Activated naive CD4-positive, alpha-beta T cell treated with anti-CD3 and anti-CD28 coated beads, Interleukin-2, amount 50 U/mL, for 24 hours (primary cell): ENCODE data around the gene SVEP1.
"Not testable (repeated sequence)": the region's sequence is repeated elsewhere in the genome, so short reads cannot be mapped to it uniquely, and the experiment has no call there.

ENCODE experiments used
- H3K27ac Mint-ChIP-seq: one replicate; pipeline ENCODE4 v1.8.0; 2021; ENCODE audit warnings: mild to moderate bottlenecking, mixed read lengths
- H3K27me3 Mint-ChIP-seq: one replicate; pipeline ENCODE4 v1.8.0; 2021; ENCODE audit warnings: mixed read lengths
- H3K36me3 Mint-ChIP-seq: one replicate; pipeline ENCODE4 v1.8.0; 2021; ENCODE audit warnings: mixed read lengths
- H3K4me1 Mint-ChIP-seq: one replicate; pipeline ENCODE4 v1.8.0; 2021; ENCODE audit warnings: mixed read lengths
- H3K4me3 Mint-ChIP-seq: one replicate; pipeline ENCODE4 v1.8.0; 2021; ENCODE audit warnings: mild to moderate bottlenecking, mixed read lengths
- H3K9me3 Mint-ChIP-seq: one replicate; pipeline ENCODE4 v1.8.0; 2021; ENCODE audit warnings: mixed read lengths

Gene SVEP1

DNA sequence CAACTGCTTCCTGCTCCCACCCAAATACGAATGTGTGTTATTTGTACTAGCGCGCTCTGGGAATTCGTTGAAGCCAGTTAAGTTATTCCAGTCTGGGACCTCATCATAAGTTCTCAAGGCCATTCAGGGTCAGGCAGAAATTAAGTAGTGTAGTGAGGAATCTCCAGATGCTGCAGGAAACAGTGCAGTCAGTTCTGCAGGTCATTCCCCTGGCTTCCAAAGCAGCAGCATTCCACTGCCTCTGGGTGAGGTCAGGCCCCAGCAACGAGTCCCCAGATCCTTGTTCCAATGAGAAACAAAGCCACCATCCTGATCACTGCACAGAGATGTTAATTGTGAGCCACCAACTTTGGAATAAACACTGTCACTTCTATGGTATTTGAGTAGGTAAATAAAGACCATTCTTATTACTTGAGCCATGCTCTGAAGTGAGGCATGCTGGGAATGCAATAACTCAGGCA lies 33.1 kb downstream of the SVEP1 start:
- no peak overlapping the region for H3K27ac Mint-ChIP-seq
- H3K9me3 Mint-ChIP-seq: no peaks in the 10 kb centered on the region
- H3K36me3 Mint-ChIP-seq: no peaks in the 10 kb centered on the region
- no peaks in the 10 kb centered on the region for H3K4me1 Mint-ChIP-seq
- no peaks in the 10 kb centered on the region for H3K27me3 Mint-ChIP-seq
- H3K4me3 Mint-ChIP-seq: no peak overlapping the region

DNA sequence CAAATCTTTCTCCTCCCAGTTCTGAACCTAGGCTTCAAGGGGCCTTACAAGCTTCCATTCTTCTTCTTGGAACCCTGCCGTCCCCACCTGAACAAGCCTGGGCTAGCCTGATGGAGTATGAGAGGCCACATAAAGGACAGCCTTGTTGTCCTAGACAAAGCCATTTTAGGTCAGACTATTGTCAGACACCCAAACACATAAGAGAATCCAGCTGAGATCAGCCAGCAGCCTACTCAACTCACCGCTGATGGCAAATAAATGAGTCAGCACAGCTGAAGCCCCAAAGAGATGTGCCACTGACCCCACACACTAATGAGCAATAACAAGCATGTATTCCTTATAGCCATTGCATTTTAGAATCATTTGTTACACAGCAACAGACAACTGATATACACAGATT lies 33.8 kb downstream of the SVEP1 start:
- Mint-ChIP-seq H3K4me1 (no peaks in the 10 kb centered on the region), H3K27ac (no peak overlapping the region), H3K4me3 (no peak overlapping the region), H3K36me3 (no peaks in the 10 kb centered on the region), H3K27me3 (no peaks in the 10 kb centered on the region), H3K9me3 (no peaks in the 10 kb centered on the region)

DNA sequence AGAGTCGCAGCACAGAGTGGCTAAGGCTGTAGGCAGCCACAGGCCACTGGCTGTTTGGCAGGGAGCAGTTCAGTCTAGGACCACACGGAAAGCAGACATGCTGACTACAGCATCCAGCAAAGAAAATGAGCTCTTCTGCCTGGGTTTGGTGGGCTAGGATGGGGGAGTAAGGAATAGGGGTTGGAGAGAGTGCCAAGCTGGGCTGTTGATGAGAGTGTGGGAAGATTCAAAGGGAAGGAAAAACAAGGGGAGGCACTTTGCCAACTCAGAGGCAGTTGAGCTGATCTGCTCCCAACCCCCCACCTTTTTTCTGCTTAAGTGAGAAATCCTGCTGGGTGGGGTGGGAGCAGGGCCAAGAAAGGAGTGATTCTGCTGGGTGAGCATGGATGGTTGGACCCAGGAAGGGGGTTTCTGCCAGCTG lies 35.9 kb downstream of the SVEP1 start:
- Mint-ChIP-seq H3K4me1 (no peaks in the 10 kb centered on the region), H3K27ac (no peak overlapping the region), H3K9me3 (no peaks in the 10 kb centered on the region), H3K4me3 (no peak overlapping the region), H3K27me3 (no peaks in the 10 kb centered on the region), H3K36me3 (no peaks in the 10 kb centered on the region)

DNA sequence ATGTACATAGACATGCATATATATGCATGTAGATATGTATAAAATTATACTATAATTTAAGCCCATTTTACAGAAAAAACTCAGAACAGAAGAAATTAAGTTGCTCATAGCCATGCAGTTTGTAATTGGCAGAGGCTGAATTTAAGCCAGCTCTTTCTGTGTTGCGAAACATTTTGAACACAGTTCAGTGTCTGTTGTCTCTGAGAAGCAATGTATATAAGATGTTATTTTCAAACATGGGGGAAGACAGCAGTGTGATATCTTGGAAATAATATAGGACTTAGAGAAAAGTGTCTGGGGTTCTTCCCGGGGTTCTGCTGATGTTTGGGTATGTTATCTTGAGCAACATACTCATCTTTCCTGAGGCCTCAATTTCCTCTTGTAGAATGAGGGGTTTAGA lies 37.6 kb downstream of the SVEP1 start:
- Mint-ChIP-seq H3K4me3 (no peak overlapping the region), H3K27ac (no peak overlapping the region), H3K36me3 (no peaks in the 10 kb centered on the region), H3K4me1 (no peaks in the 10 kb centered on the region), H3K9me3 (no peaks in the 10 kb centered on the region), H3K27me3 (no peaks in the 10 kb centered on the region)

DNA sequence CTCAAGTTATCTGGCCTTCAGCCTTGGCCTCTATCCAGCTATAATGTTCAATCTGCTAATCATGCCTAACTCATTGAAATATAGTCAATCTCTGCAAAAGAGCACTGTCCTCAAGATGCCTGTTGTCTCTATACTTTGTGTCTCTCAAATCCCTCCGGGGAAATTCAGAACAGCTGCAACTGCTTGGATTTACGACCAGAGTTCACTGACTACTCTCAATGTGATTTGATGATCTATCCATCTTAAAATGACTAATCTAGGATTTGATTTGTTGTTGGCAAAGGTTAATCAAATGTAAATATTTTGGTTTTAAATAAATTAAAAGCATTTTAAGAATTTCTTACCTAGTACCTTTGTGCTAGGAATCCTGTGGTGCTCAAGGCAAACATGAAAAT lies 40.9 kb downstream of the SVEP1 start:
- Mint-ChIP-seq H3K27me3 (no peaks in the 10 kb centered on the region), H3K4me3 (no peak overlapping the region), H3K4me1 (no peaks in the 10 kb centered on the region), H3K27ac (no peak overlapping the region), H3K36me3 (no peaks in the 10 kb centered on the region), H3K9me3 (no peaks in the 10 kb centered on the region)

DNA sequence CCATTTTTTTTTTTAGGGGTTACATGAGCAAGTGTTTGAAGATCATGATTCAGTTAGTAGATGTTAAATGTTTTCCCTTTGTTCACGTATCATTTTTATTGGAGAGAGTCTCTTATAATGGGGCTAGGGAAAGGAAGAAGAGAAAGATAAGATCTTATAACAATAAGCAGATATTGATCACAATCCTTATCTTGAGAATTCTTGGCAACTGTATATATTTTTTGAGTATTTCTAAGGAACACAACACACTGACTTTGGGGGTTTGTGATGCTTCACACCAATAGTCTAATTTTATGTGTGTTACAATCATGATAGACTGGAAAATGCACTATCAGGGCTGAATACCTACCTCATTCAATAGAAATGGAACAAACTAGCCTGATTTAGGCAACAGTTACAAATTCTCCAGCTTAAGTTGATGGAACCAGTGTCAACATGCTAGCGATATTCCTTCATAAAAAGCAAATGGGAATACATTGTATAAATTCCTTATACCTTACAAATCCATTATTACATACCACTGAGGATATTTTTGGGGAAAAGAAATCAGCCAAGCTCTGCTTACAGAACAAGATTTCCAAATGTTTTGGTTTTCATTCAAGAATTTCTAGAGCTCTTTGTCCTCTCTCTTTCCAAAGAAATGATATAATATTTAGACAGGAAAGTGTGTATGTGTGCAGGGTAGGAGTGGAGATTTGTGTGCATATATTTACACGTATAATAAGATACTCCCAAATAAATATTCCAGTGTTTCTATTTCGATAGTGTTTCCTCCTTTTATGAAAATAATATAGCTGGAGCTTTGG lies 41.5 kb downstream of the SVEP1 start:
- Mint-ChIP-seq H3K4me1 (no peaks in the 10 kb centered on the region), H3K9me3 (no peaks in the 10 kb centered on the region), H3K27me3 (no peaks in the 10 kb centered on the region), H3K27ac (no peak overlapping the region), H3K4me3 (no peak overlapping the region), H3K36me3 (no peaks in the 10 kb centered on the region)

DNA sequence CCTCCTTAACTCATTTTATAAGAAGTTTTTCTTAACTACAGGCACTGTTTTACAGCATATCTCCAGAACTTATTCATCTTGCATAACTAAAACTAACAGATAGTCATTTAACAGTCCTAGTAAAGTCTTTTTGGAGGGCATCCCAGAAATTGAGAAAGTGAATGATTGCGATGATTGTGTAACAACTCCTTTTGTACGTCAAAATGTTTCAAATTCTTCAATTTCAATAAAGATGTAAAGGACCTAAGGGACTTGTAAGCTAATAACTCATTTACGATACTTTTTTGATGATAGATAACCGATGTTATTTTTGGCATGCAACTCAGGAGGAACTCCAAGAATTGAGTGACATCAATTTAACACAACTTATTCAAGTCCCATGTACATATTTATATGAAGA lies 42.7 kb downstream of the SVEP1 start:
- no peaks in the 10 kb centered on the region for H3K27me3 Mint-ChIP-seq
- H3K4me1 Mint-ChIP-seq: no peaks in the 10 kb centered on the region
- H3K27ac Mint-ChIP-seq: no peak overlapping the region
- H3K36me3 Mint-ChIP-seq: no peaks in the 10 kb centered on the region
- no peaks in the 10 kb centered on the region for H3K9me3 Mint-ChIP-seq
- no peak overlapping the region for H3K4me3 Mint-ChIP-seq

DNA sequence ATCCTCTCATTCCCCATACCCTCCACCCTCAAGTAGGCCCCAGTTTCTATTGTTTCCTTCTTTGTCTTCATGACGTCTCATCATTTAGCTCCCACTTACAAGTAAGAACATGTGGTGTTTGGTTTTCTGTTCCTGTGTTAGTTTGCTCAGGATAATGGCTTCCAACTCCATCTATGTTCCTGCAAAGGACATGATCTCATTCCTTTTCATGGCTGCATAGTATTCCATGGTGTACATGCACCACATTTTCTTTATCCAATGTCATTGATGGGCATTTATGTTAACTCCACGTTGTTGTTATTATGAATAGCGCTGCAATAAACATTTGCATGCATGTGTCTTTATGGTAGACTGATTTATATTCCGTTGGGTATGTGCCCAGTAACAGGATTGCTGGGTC lies 45.4 kb downstream of the SVEP1 start:
- H3K27me3 Mint-ChIP-seq, H3K4me3 Mint-ChIP-seq, H3K27ac Mint-ChIP-seq, H3K4me1 Mint-ChIP-seq, H3K9me3 Mint-ChIP-seq, H3K36me3 Mint-ChIP-seq: not testable (repeated sequence)

DNA sequence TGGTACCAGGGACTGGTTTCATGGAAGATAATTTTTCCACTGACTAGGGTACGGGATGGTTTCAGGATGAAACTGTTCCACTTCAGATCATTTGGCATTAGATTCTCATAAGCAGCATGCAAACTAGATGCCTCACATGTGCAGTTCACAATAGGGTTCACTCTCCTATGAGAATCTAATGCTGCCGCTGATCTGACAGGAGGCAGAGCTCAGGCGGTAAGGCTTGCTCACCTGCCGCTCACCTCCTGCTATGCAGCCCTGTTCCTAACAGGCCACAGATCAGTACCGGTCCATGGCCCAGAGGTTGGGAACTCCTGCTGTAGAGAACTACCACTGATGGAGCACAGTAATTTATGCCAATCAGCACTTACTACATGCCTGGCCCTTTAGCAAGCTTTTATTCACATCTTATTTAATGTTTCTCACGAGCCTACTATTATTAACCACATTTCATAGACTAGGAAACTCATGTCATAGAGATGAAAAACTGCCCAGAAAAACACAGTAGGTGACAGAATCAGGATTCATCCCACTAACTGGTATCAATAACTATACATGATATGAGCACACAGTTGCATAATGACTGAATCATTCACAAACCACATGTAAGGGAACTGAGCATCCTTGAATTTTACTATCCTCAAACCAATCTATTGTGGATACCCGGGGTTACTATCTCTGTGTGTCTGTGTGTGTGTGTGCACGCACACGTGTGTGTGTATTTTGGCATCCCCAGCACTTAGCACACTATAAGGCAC lies 46.5 kb downstream of the SVEP1 start:
- Mint-ChIP-seq H3K27ac (no peak overlapping the region), H3K9me3 (peaks cover 10% of the 10 kb centered on the region), H3K4me1 (no peaks in the 10 kb centered on the region), H3K36me3 (no peaks in the 10 kb centered on the region), H3K4me3 (no peak overlapping the region), H3K27me3 (no peaks in the 10 kb centered on the region)

DNA sequence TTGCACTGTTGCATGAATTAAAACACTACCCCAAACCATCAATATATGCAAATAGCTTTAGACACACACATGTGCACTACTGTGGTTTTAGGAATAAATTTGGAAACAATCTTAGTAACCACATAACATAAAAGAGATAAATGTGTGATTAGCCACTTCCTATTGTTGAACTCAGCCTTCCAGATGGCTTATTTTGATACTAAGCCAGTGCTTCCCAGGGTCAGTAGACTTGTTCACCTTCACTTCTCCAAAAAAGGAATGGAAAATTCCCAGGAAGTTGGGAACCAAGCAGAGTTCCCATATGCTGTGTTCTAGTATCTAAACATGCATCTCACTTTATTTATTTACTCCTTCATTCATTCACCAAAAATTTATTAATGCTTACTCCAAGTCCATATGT lies 47.8 kb downstream of the SVEP1 start:
- H3K36me3 Mint-ChIP-seq: no peaks in the 10 kb centered on the region
- H3K4me1 Mint-ChIP-seq: no peaks in the 10 kb centered on the region
- H3K4me3 Mint-ChIP-seq: no peak overlapping the region
- no peak overlapping the region for H3K27ac Mint-ChIP-seq
- peaks cover 10% of the 10 kb centered on the region for H3K9me3 Mint-ChIP-seq
- H3K27me3 Mint-ChIP-seq: no peaks in the 10 kb centered on the region

DNA sequence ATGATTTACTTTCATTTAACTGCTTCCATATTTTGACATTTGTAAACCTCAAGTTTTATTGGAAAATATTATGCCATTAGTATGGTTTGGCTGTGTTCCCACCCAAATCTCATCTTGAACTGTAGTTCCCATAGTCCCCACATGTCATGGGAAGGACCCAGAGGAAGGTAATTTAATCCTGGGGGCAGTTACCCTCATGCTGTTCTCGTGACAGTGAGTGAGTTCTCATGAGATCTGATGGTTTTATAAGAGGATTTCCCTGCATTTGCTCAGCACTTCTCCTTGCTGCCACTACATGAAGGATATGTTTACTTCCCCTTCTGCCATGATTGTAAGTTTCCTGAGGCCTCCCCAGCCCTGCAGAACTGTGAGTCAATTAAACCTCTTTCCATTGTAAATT lies 48.3 kb downstream of the SVEP1 start:
- H3K9me3 Mint-ChIP-seq: peaks cover 10% of the 10 kb centered on the region

DNA sequence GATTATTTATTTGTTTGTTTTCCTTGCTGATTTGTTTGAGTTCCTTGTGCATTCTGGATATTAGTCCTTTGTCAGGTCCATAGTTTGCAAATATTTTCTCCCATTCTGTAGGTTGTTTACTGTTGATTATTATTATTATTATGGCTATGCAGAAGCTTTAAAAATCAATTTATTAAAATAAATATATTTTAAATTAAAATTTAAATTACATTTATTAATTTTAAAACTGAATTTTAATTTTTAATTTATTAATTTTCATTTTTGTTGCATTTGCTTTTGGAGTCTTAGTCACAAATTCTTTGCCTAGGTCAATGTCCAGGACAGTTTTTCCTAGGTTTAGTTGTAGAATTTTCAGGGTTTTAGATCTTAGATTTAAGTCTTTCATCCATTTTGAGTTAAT lies 50.9 kb downstream of the SVEP1 start:
- Mint-ChIP-seq H3K4me3 (no peak overlapping the region), H3K36me3 (no peaks in the 10 kb centered on the region), H3K4me1 (no peaks in the 10 kb centered on the region), H3K27ac (no peak overlapping the region), H3K9me3 (peaks cover 10% of the 10 kb centered on the region), H3K27me3 (no peaks in the 10 kb centered on the region)

More for the DNA sequence above, 48.3 kb downstream of the SVEP1 start:
- not testable (repeated sequence) for H3K36me3 Mint-ChIP-seq, H3K27ac Mint-ChIP-seq, H3K27me3 Mint-ChIP-seq, H3K4me1 Mint-ChIP-seq, H3K4me3 Mint-ChIP-seq

DNA sequence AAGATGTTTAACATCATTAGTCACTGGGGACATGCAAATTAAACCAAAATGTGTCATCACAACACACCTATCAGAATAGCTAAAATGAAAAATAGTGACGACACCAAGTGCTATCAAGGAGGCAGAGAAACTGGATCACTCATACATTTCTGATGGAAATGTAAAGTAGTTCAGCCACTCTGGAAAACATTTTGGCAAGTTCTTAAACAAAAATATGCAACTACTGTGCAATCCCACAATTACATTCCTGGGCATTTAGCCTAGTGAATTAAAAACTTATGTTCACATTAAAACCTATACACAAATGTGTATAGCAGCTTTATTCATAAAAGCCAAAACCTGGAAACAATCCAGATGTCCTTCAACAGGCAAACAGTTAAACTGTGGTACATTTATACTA lies 53.1 kb downstream of the SVEP1 start:
- H3K4me3 Mint-ChIP-seq: no peak overlapping the region
- H3K36me3 Mint-ChIP-seq: no peaks in the 10 kb centered on the region
- H3K4me1 Mint-ChIP-seq: no peaks in the 10 kb centered on the region
- no peak overlapping the region for H3K27ac Mint-ChIP-seq
- peaks cover 10% of the 10 kb centered on the region for H3K9me3 Mint-ChIP-seq
- no peaks in the 10 kb centered on the region for H3K27me3 Mint-ChIP-seq

DNA sequence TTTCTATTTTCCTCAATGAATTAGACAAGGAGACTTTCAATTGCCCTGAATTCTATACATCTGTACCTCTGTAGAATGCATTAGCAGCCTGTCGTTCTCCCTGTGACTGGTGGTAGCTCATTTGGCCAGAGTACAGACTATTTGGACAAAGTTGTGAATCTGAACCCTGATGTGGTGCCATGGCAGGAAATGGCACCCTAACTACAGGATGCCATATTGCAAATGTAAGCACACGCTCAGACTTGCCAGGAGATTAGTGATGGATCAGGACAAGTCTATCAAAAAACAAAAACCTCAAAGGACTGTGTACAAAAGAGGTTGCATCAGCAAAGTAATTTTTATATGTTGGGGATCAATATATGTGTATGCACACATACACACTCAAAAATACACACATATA lies 58.3 kb downstream of the SVEP1 start:
- Mint-ChIP-seq H3K9me3 (peaks cover 5% of the 10 kb centered on the region), H3K27me3 (no peaks in the 10 kb centered on the region), H3K4me3 (no peak overlapping the region), H3K36me3 (no peaks in the 10 kb centered on the region), H3K27ac (no peak overlapping the region), H3K4me1 (no peaks in the 10 kb centered on the region)

DNA sequence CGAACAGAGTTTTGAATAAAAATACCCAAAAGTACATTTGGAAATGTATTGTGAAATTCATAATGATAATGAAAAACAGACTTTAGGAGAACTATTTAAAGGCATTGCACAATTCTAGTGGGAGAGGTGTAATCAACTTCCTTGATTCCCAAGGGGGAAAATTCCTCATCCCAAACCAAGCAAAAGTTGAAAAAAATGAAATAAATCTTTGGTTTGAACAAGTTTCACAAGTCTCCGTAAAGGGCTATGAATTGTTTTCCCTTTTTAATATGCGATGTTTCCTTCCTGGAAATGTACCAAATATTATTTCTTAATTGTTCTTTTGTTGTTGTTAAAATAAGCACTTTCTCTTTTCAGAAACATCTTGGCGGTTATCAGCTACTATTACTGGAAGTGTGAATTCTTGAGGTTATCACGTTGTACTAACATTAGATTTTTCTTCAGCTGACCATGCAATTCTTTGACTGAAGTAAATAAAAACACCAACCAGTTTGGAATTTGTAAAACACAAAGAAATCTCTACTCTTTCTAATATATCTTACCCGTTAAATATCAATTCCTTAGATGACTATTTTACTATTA lies 59.3 kb downstream of the SVEP1 start:
- Mint-ChIP-seq H3K27me3 (no peaks in the 10 kb centered on the region), H3K27ac (no peak overlapping the region), H3K4me1 (no peaks in the 10 kb centered on the region), H3K4me3 (no peak overlapping the region), H3K36me3 (no peaks in the 10 kb centered on the region), H3K9me3 (peaks cover 5% of the 10 kb centered on the region)

DNA sequence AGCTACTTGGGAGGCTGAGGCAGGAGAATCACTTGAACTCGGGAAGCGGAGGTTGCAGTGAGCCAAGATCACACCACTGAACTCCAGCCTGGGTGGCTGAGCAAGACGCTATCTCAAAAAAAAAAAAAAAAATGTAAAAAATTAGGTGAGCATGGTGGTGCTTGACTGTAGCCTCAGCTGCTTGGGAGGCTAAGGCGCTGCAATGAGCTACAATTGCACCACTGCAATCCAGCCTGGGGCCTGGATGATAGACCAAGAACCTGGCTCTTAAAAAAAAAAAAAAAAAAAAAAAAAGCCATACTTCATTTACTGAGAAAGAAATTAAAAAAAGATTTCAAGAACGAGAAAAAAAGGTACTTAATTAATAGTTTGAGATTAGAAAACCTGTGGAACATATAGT lies 62.1 kb downstream of the SVEP1 start:
- peaks cover 5% of the 10 kb centered on the region for H3K9me3 Mint-ChIP-seq
- no peaks in the 10 kb centered on the region for H3K36me3 Mint-ChIP-seq
- H3K27ac Mint-ChIP-seq: no peak overlapping the region
- no peaks in the 10 kb centered on the region for H3K4me1 Mint-ChIP-seq
- H3K27me3 Mint-ChIP-seq: no peaks in the 10 kb centered on the region
- H3K4me3 Mint-ChIP-seq: no peak overlapping the region
